ENCODE measurements around the gene AGMAT.
"Not testable (repeated sequence)": the region's sequence is repeated elsewhere in the genome, so short reads cannot be mapped to it uniquely, and the experiment has no call there.

The AGMAT gene

GRCh38 chr1:15610167-15610566 is 25.3 kb upstream of the AGMAT start:
- DNase-seq = no peak

- no peak for DNase-seq
Observed at GRCh38 chr1:15609631-15610030, 24.8 kb upstream of the AGMAT start.

- DNase-seq = no peak
Observed at GRCh38 chr1:15605398-15606383, 20.8 kb upstream of the AGMAT start.

- not testable (repeated sequence) for DNase-seq
Observed at GRCh38 chr1:15604400-15604799, 19.5 kb upstream of the AGMAT start.

GRCh38 chr1:15603966-15604282 is 19.1 kb upstream of the AGMAT start:
- not testable (repeated sequence) for DNase-seq

GRCh38 chr1:15603050-15603965 is 18.5 kb upstream of the AGMAT start:
- peak; percentile 85 for DNase-seq

GRCh38 chr1:15598436-15598835 is 13.6 kb upstream of the AGMAT start:
- DNase-seq = no peak

GRCh38 chr1:15595809-15596617 is 11.2 kb upstream of the AGMAT start:
- DNase-seq = no peak

GRCh38 chr1:15592285-15592684 is 7.4 kb upstream of the AGMAT start:
- no peak for DNase-seq

GRCh38 chr1:15583016-15583706 is 1.7 kb downstream of the AGMAT start:
- DNase-seq = no peak

GRCh38 chr1:15579683-15580047 is 5.2 kb downstream of the AGMAT start:
- DNase-seq = no peak

- peak; percentile 37 for DNase-seq
Observed at GRCh38 chr1:15578921-15579682, 5.7 kb downstream of the AGMAT start.

GRCh38 chr1:15577691-15578090 is 7.2 kb downstream of the AGMAT start:
- DNase-seq = no peak

GRCh38 chr1:15575549-15576150 is 9.2 kb downstream of the AGMAT start:
- DNase-seq = no peak

GRCh38 chr1:15574741-15575140 is 10.1 kb downstream of the AGMAT start:
- no peak for DNase-seq

GRCh38 chr1:15573477-15573876 is 11.4 kb downstream of the AGMAT start:
- DNase-seq = no peak

GRCh38 chr1:15571266-15571665 is 13.6 kb downstream of the AGMAT start:
- no peak for DNase-seq

- DNase-seq = no peak
Observed at GRCh38 chr1:15570861-15571260, 14.0 kb downstream of the AGMAT start.

GRCh38 chr1:15568387-15569073 is 16.3 kb downstream of the AGMAT start:
- DNase-seq = no peak

GRCh38 chr1:15559189-15559810 is 25.6 kb downstream of the AGMAT start:
- DNase-seq = no peak

Measured in activated effector memory CD4-positive, alpha-beta T cell treated with Interleukin-2 at 50 U/mL for 16 hours (primary cell).